ENCODE data around the gene HS6ST3. TPM values are rescaled to one million over a fixed set of nuclear protein-coding genes. Genes with fewer than 3 reads are reported as not detected.

HS6ST3 gene
- total and polyA plus RNA-seq, 2 experiments from 2014 or later = 2.2 to 2.7 TPM

- 78% methylated on average over 3 of the region's 3 CpGs for WGBS (ENCODE audit: low lambda C conversion rate, missing lambda C conversion rate)
Observed at GRCh38 chr13:96540670-96541069, 450.8 kb downstream of the HS6ST3 start.

DNA sequence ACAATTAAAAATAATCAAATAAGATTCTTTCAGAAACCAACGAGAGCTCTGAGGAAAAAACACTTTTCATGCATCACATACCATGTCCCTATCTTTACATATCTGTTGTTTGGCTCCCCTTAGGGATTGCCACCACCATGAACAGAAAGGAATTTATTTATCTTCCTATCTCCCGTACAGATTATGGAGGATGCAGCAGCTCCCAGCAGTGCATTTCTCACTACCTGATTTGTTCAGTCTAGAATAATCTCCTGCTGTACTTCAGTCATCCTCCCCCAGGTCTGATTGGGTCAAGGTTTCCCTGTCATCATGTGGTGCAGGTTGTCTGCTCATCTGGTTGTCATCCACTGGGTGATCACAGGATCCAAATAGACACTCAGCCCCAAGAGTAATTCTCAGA is 453.1 kb downstream of the HS6ST3 start:
- H3K36me3 ChIP-seq (replicated peaks; ENCODE audit: insufficient read depth, low read depth) = no peaks in the 10 kb centered on the region
- no peaks in the 10 kb centered on the region for H4K20me1 ChIP-seq (ENCODE audit: insufficient read depth, poor library complexity, severe bottlenecking)
- H3K9me3 ChIP-seq (ENCODE audit: low read depth) = no peaks in the 10 kb centered on the region
- H3K27ac ChIP-seq = no peak overlapping the region
- H3K4me3 ChIP-seq = no peak overlapping the region
- H3K79me2 ChIP-seq = no peaks in the 10 kb centered on the region
- no peaks in the 10 kb centered on the region for H3K4me1 ChIP-seq (ENCODE audit: insufficient read depth)
- whole genome bisulfite sequencing (ENCODE audit: low lambda C conversion rate, missing lambda C conversion rate) = 76% methylated on average over 2 of the region's 2 CpGs
- H3K9me2 ChIP-seq (replicated peaks; ENCODE audit: insufficient read depth) = no peaks in the 10 kb centered on the region
- no peak overlapping the region for H2AFZ ChIP-seq
- no peak for DNase-seq (ENCODE audit: low spot score)
- H3K27me3 ChIP-seq = no peaks in the 10 kb centered on the region
- no peak overlapping the region for H3K4me2 ChIP-seq
- TF ChIP-seq, protein P1, sequence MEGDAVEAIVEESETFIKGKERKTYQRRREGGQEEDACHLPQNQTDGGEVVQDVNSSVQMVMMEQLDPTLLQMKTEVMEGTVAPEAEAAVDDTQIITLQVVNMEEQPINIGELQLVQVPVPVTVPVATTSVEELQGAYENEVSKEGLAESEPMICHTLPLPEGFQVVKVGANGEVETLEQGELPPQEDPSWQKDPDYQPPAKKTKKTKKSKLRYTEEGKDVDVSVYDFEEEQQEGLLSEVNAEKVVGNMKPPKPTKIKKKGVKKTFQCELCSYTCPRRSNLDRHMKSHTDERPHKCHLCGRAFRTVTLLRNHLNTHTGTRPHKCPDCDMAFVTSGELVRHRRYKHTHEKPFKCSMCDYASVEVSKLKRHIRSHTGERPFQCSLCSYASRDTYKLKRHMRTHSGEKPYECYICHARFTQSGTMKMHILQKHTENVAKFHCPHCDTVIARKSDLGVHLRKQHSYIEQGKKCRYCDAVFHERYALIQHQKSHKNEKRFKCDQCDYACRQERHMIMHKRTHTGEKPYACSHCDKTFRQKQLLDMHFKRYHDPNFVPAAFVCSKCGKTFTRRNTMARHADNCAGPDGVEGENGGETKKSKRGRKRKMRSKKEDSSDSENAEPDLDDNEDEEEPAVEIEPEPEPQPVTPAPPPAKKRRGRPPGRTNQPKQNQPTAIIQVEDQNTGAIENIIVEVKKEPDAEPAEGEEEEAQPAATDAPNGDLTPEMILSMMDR (IDR thresholded peaks at IDR 0.05; ENCODE audit: poor library complexity) = no peak
- no peak for TF ChIP-seq EZH2phosphoT487 (IDR thresholded peaks at IDR 0.05; ENCODE audit: low read depth, severe bottlenecking, unreplicated experiment)
- TF ChIP-seq EZH2 (IDR thresholded peaks at IDR 0.05; ENCODE audit: borderline replicate concordance) = no peak

More at GRCh38 chr13:96540670-96541069, 450.8 kb downstream of the HS6ST3 start:
- TF ChIP-seq, protein P1 (IDR thresholded peaks at IDR 0.05; ENCODE audit: poor library complexity) = no peak
- no peak for TF ChIP-seq EZH2phosphoT487 (IDR thresholded peaks at IDR 0.05; ENCODE audit: low read depth, severe bottlenecking, unreplicated experiment)
- TF ChIP-seq EZH2 (IDR thresholded peaks at IDR 0.05; ENCODE audit: borderline replicate concordance) = no peak
- Histone ChIP-seq H3K4me2 (no peak overlapping the region), H3K27ac (no peak overlapping the region), H4K20me1 (ENCODE audit: insufficient read depth, poor library complexity, severe bottlenecking) (no peaks in the 10 kb centered on the region), H3K4me3 (no peak overlapping the region), H3K79me2 (no peaks in the 10 kb centered on the region), H2AFZ (no peak overlapping the region), H3K9me3 (ENCODE audit: low read depth) (no peaks in the 10 kb centered on the region), H3K27me3 (no peaks in the 10 kb centered on the region), H3K4me1 (ENCODE audit: insufficient read depth) (no peaks in the 10 kb centered on the region), H3K9me2 (replicated peaks; ENCODE audit: insufficient read depth) (no peaks in the 10 kb centered on the region), H3K36me3 (replicated peaks; ENCODE audit: insufficient read depth, low read depth) (no peaks in the 10 kb centered on the region)
- DNase-seq (ENCODE audit: low spot score) = no peak

GRCh38 chr13:96544957-96545356 is 455.1 kb downstream of the HS6ST3 start:
- H2AFZ ChIP-seq = no peak overlapping the region
- H3K36me3 ChIP-seq (replicated peaks; ENCODE audit: insufficient read depth, low read depth) = no peaks in the 10 kb centered on the region
- 63% methylated on average over 2 of the region's 2 CpGs for WGBS (ENCODE audit: low lambda C conversion rate, missing lambda C conversion rate)
- H3K9me2 ChIP-seq (replicated peaks; ENCODE audit: insufficient read depth) = no peaks in the 10 kb centered on the region
- H3K9me3 ChIP-seq (ENCODE audit: low read depth) = no peaks in the 10 kb centered on the region
- no peak overlapping the region for H3K4me3 ChIP-seq
- H3K79me2 ChIP-seq = no peaks in the 10 kb centered on the region
- H3K27ac ChIP-seq = no peak overlapping the region
- TF ChIP-seq EZH2phosphoT487 (IDR thresholded peaks at IDR 0.05; ENCODE audit: low read depth, severe bottlenecking, unreplicated experiment) = no peak
- TF ChIP-seq, protein P1 (IDR thresholded peaks at IDR 0.05; ENCODE audit: poor library complexity) = no peak
- TF ChIP-seq EZH2 (IDR thresholded peaks at IDR 0.05; ENCODE audit: borderline replicate concordance) = no peak
- H4K20me1 ChIP-seq (ENCODE audit: insufficient read depth, poor library complexity, severe bottlenecking) = no peaks in the 10 kb centered on the region
- H3K4me2 ChIP-seq = no peak overlapping the region
- H3K4me1 ChIP-seq (ENCODE audit: insufficient read depth) = no peaks in the 10 kb centered on the region
- no peaks in the 10 kb centered on the region for H3K27me3 ChIP-seq
- no peak for DNase-seq (ENCODE audit: low spot score)

GRCh38 chr13:96546463-96546862 is 456.6 kb downstream of the HS6ST3 start:
- Histone ChIP-seq H3K4me2 (no peak overlapping the region), H3K4me3 (no peak overlapping the region), H3K9me3 (ENCODE audit: low read depth) (no peaks in the 10 kb centered on the region), H3K36me3 (replicated peaks; ENCODE audit: insufficient read depth, low read depth) (no peaks in the 10 kb centered on the region), H3K79me2 (no peaks in the 10 kb centered on the region), H3K9me2 (replicated peaks; ENCODE audit: insufficient read depth) (no peaks in the 10 kb centered on the region), H3K4me1 (ENCODE audit: insufficient read depth) (no peaks in the 10 kb centered on the region), H3K27ac (no peak overlapping the region), H3K27me3 (no peaks in the 10 kb centered on the region), H4K20me1 (ENCODE audit: insufficient read depth, poor library complexity, severe bottlenecking) (no peaks in the 10 kb centered on the region), H2AFZ (no peak overlapping the region)
- WGBS (ENCODE audit: low lambda C conversion rate, missing lambda C conversion rate) = 85% methylated on average over 3 of the region's 3 CpGs
- TF ChIP-seq EZH2phosphoT487 (IDR thresholded peaks at IDR 0.05; ENCODE audit: low read depth, severe bottlenecking, unreplicated experiment) (no peak), EZH2 (IDR thresholded peaks at IDR 0.05; ENCODE audit: borderline replicate concordance) (no peak)
- TF ChIP-seq, protein P1 (IDR thresholded peaks at IDR 0.05; ENCODE audit: poor library complexity) = no peak
- DNase-seq (ENCODE audit: low spot score) = no peak

Data from hepatocyte (in vitro differentiated cells).